DND-41 (cell line): Measurements from ENCODE around the gene PAK5.

Experiments used
- EZH2 ChIP-seq: IDR thresholded peaks from 3 replicates; pipeline ENCODE4 v1.6.1; 2012; ENCODE audit warnings: borderline replicate concordance, low read depth, mild to moderate bottlenecking, moderate library complexity, low read length, inconsistent platforms; ENCODE audit not compliant: severe bottlenecking
- TF ChIP-seq, protein P1 (sequence below): IDR thresholded peaks from 2 replicates; pipeline ENCODE4 v1.5.1; 2012; ENCODE audit warnings: borderline replicate concordance, low read length, moderate library complexity, mild to moderate bottlenecking; ENCODE audit not compliant: poor library complexity, severe bottlenecking; ENCODE audit errors: extremely low read depth

- TF ChIP-seq, protein P1, sequence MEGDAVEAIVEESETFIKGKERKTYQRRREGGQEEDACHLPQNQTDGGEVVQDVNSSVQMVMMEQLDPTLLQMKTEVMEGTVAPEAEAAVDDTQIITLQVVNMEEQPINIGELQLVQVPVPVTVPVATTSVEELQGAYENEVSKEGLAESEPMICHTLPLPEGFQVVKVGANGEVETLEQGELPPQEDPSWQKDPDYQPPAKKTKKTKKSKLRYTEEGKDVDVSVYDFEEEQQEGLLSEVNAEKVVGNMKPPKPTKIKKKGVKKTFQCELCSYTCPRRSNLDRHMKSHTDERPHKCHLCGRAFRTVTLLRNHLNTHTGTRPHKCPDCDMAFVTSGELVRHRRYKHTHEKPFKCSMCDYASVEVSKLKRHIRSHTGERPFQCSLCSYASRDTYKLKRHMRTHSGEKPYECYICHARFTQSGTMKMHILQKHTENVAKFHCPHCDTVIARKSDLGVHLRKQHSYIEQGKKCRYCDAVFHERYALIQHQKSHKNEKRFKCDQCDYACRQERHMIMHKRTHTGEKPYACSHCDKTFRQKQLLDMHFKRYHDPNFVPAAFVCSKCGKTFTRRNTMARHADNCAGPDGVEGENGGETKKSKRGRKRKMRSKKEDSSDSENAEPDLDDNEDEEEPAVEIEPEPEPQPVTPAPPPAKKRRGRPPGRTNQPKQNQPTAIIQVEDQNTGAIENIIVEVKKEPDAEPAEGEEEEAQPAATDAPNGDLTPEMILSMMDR, result no peak
- no peak for TF ChIP-seq EZH2
Measured at GRCh38 chr20:9591080-9591479, 247.8 kb downstream of the PAK5 start.
